ENCODE results near the gene MEGF11. TPM values are rescaled to one million over a fixed set of nuclear protein-coding genes. Genes with fewer than 3 reads are reported as not detected.

MEGF11 gene
- total RNA-seq, 4 donors from 2014 or later = 0.76 TPM; not detected in 3

DNA sequence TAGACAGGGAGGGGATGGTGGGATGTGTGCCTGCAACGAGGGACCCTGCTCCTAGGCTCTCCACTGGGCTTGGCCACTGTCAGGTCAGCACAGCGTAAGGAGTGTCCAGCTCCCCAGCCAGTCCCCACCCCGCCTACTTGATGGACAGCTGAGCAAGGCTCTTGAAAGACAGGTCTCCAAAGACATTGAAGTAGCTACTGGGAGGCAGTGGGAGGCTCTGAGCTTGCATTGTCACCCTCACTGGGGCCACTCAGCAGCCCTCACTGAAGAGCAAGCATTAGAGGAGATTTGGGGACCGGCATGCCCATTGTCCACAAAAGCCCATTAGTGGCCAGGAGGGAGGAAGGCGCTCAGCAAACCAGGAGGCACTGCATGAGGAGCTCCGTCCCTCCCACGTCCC is 146.5 kb downstream of the MEGF11 start:
- Histone ChIP-seq H3K4me1 (no peaks in the 10 kb centered on the region), H3K4me3 (no peak overlapping the region), H3K36me3 (no peaks in the 10 kb centered on the region), H3K27ac (no peak overlapping the region), H3K27me3 (no peaks in the 10 kb centered on the region), H3K9me3 (no peaks in the 10 kb centered on the region)
- TF ChIP-seq, protein P1, sequence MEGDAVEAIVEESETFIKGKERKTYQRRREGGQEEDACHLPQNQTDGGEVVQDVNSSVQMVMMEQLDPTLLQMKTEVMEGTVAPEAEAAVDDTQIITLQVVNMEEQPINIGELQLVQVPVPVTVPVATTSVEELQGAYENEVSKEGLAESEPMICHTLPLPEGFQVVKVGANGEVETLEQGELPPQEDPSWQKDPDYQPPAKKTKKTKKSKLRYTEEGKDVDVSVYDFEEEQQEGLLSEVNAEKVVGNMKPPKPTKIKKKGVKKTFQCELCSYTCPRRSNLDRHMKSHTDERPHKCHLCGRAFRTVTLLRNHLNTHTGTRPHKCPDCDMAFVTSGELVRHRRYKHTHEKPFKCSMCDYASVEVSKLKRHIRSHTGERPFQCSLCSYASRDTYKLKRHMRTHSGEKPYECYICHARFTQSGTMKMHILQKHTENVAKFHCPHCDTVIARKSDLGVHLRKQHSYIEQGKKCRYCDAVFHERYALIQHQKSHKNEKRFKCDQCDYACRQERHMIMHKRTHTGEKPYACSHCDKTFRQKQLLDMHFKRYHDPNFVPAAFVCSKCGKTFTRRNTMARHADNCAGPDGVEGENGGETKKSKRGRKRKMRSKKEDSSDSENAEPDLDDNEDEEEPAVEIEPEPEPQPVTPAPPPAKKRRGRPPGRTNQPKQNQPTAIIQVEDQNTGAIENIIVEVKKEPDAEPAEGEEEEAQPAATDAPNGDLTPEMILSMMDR (IDR thresholded peaks at IDR 0.05) = no peak
- no peak for TF ChIP-seq POLR2A (IDR thresholded peaks at IDR 0.05)
- intact Hi-C loops (cut with DNase I; ENCODE audit: low total_unique reads) = no loop called here
- no peak for DNase-seq

DNA sequence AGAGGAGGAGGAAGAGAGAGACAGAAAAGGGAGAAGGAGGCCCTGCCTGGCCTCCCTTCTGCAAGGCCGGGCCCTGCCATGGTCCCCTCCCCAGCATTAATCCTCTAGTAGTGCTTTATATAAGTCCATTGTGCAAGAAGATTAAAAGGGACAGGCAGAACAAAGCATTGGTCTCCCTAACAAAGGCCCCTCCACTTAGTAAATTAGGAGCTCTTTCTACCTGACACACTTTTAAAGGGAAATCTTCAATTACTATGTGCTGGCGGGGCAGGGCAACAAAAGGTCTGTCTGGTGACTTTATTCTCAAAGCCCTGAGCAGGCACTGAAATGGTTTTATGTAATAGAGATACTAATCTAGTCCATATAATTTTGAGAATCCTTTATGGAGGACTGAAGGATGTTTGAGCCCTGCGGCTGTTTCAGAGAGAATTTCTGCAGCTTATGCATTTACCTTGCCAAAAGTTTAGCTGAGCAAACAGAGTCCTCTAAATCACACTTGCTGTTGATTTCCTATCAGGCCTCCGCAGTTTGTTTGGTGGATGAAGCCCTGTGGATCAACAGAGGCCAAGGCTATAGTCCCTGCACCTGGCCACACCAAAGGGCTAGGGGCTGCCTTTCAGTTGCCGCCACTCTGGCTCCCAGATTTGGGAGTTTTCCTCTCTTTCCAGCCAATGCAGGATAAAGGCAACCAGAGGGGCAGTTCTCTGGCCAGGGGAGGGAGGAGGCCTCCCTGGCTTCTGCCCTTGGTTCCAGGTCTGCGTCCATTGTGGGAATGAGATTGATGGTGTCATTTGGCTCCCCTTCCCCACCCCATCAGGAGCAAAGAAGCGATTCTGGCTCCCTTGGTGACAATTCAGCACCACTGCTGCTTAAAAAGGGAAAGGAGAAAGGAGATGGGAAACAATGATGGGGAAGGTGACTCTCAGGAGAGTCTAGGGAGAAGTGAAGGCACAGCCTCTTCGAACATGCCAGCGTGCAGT is 148.0 kb downstream of the MEGF11 start:
- H3K4me1 ChIP-seq = no peaks in the 10 kb centered on the region
- H3K36me3 ChIP-seq = no peaks in the 10 kb centered on the region
- no peak for TF ChIP-seq POLR2A (IDR thresholded peaks at IDR 0.05)
- TF ChIP-seq, protein P1 (IDR thresholded peaks at IDR 0.05) = no peak
- H3K27me3 ChIP-seq = no peaks in the 10 kb centered on the region
- intact Hi-C loops (cut with DNase I; ENCODE audit: low total_unique reads) = no loop called here
- no peak for DNase-seq
- no peak overlapping the region for H3K4me3 ChIP-seq
- H3K27ac ChIP-seq = no peak overlapping the region
- no peaks in the 10 kb centered on the region for H3K9me3 ChIP-seq

DNA sequence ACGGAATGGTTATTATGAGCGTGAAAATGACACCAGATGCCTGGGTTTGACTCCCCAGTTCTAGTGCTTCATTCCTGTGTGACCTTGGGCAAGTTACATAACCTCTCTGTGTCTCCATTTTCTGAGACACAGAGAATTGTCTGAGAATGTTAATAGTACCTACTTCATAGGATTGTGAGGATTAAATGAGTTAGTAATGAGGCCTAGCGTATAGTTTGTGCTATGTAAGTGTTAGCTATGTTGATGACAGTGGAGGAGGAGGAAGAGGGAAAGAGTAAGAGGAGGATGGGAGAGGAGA is 150.3 kb downstream of the MEGF11 start:
- no peak overlapping the region for H3K4me3 ChIP-seq
- H3K27ac ChIP-seq = no peak overlapping the region
- H3K36me3 ChIP-seq = no peaks in the 10 kb centered on the region
- H3K9me3 ChIP-seq = no peaks in the 10 kb centered on the region
- H3K4me1 ChIP-seq = no peaks in the 10 kb centered on the region
- no peak for DNase-seq
- TF ChIP-seq POLR2A (IDR thresholded peaks at IDR 0.05) = no peak
- TF ChIP-seq, protein P1 (IDR thresholded peaks at IDR 0.05) = no peak
- intact Hi-C loops (cut with DNase I; ENCODE audit: low total_unique reads) = no loop called here
- H3K27me3 ChIP-seq = no peaks in the 10 kb centered on the region

DNA sequence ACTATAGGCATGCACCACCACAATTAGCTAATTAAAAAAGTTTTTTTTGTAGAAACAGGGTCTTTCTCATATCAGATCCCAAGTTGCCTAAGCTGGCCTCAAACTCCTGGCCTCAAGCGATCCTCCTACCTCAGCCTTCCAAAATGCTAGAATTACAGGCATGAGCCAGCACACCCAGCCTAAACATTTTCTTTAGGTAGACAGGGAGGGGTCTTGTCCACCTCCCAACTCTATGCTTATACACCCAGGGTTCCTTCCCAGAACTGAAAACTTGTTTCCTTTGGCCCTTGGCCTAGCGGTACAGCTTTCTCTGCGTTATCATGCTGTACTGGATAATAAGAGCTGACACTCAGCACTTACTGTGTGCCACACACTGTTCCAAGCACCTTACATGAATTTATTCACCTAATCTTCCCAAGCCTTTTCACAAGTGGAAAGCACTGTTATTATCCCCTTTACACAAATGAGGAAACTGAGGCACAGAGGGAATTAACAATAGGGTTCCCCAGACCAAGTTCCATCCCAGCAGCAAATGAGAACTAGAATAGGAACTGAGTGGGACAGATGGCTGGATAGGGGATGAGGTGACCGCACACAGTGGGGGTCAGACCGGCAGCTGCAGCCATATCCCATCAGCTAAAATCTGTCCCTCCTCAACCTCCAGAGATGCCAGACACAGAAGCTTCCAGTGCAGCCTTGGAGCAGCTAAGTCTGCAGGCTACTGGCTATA is 150.8 kb downstream of the MEGF11 start:
- Histone ChIP-seq H3K4me1 (no peaks in the 10 kb centered on the region), H3K36me3 (no peaks in the 10 kb centered on the region), H3K27me3 (no peaks in the 10 kb centered on the region), H3K27ac (no peak overlapping the region), H3K4me3 (no peak overlapping the region), H3K9me3 (no peaks in the 10 kb centered on the region)
- TF ChIP-seq POLR2A (IDR thresholded peaks at IDR 0.05) = no peak
- TF ChIP-seq, protein P1 (IDR thresholded peaks at IDR 0.05) = no peak
- intact Hi-C loops (cut with DNase I; ENCODE audit: low total_unique reads) = no loop called here
- no peak for DNase-seq

Data from uterus (tissue), 4 donors.